HG03520 (cell line): Measurements from ENCODE around the gene ISCA2.
"Not testable (repeated sequence)": the region's sequence is repeated elsewhere in the genome, so short reads cannot be mapped to it uniquely, and the experiment has no call there.

Experiments
- ATAC-seq: cut with Tn5 transposase; IDR thresholded peaks from one replicate; pipeline ENCODE4 v1.9.1; 2021; ENCODE audit warnings: mild to moderate bottlenecking, moderate library complexity; ENCODE audit not compliant: unreplicated experiment

ISCA2 gene

GRCh38 chr14:74526854-74527585 is 33.5 kb downstream of the ISCA2 start:
- no peak for ATAC-seq

GRCh38 chr14:74527736-74528280 is 34.2 kb downstream of the ISCA2 start:
- no peak for ATAC-seq

- ATAC-seq: no peak
Observed at GRCh38 chr14:74528406-74528805, 34.8 kb downstream of the ISCA2 start.

GRCh38 chr14:74528886-74529285 is 35.3 kb downstream of the ISCA2 start:
- ATAC-seq: no peak

- ATAC-seq: no peak
Observed at GRCh38 chr14:74531006-74531405, 37.4 kb downstream of the ISCA2 start.

- ATAC-seq: no peak
Observed at GRCh38 chr14:74531467-74531866, 37.9 kb downstream of the ISCA2 start.

- ATAC-seq: no peak
Observed at GRCh38 chr14:74532246-74532645, 38.7 kb downstream of the ISCA2 start.

GRCh38 chr14:74533576-74533975 is 40.0 kb downstream of the ISCA2 start:
- ATAC-seq: no peak

- ATAC-seq: no peak
Observed at GRCh38 chr14:74535756-74536325, 42.3 kb downstream of the ISCA2 start.

GRCh38 chr14:74536336-74536735 is 42.8 kb downstream of the ISCA2 start:
- not testable (repeated sequence) for ATAC-seq

- ATAC-seq: no peak
Observed at GRCh38 chr14:74538411-74539391, 45.1 kb downstream of the ISCA2 start.

- ATAC-seq: no peak
Observed at GRCh38 chr14:74539503-74539902, 45.9 kb downstream of the ISCA2 start.

GRCh38 chr14:74541225-74541624 is 47.7 kb downstream of the ISCA2 start:
- no peak for ATAC-seq

- ATAC-seq: no peak
Observed at GRCh38 chr14:74542056-74542685, 48.6 kb downstream of the ISCA2 start.

- ATAC-seq: no peak
Observed at GRCh38 chr14:74543771-74544438, 50.3 kb downstream of the ISCA2 start.

- no peak for ATAC-seq
Observed at GRCh38 chr14:74545386-74545785, 51.8 kb downstream of the ISCA2 start.

GRCh38 chr14:74546416-74546815 is 52.9 kb downstream of the ISCA2 start:
- ATAC-seq: no peak
